Karpas-422 (cell line): ENCODE data around the gene CEACAM1. TPM values are rescaled to one million over a fixed set of nuclear protein-coding genes. Genes with fewer than 3 reads are reported as not detected.
"Not testable (repeated sequence)": the region's sequence is repeated elsewhere in the genome, so short reads cannot be mapped to it uniquely, and the experiment has no call there.

ENCODE experiments used
- DNase-seq: peaks from one replicate; pipeline ENCODE4 v3.0.0-alpha.2; 2015
- H2AFZ ChIP-seq: fragments of 200-600 bp; sonication (generic); 2 replicates; pipeline ENCODE4 v1.6.1; 2014; ENCODE audit warnings: antibody characterized with exemption, low read length, mixed read lengths
- H3K27ac ChIP-seq: fragments of 200-600 bp; sonication (generic); 2 replicates; pipeline ENCODE4 v1.5.1; 2014; ENCODE audit warnings: mild to moderate bottlenecking, low read length, moderate library complexity
- H3K27me3 ChIP-seq: fragments of 200-600 bp; sonication (generic); 2 replicates; pipeline ENCODE4 v1.6.1; 2014; ENCODE audit warnings: low read length, mixed read lengths
- H3K36me3 ChIP-seq: fragments of 200-600 bp; sonication (generic); 2 replicates; pipeline ENCODE4 v1.6.1; 2014; ENCODE audit warnings: low read length, mixed read lengths; ENCODE audit not compliant: insufficient read depth
- H3K4me1 ChIP-seq: fragments of 200-600 bp; sonication (generic); 2 replicates; pipeline ENCODE4 v1.6.1; 2014; ENCODE audit warnings: mild to moderate bottlenecking, low read length, mixed read lengths
- H3K4me2 ChIP-seq: fragments of 200-600 bp; sonication (generic); 2 replicates; pipeline ENCODE4 v1.6.1; 2014; ENCODE audit warnings: low read length, low read depth, mild to moderate bottlenecking; ENCODE audit not compliant: poor library complexity, severe bottlenecking
- H3K4me3 ChIP-seq: fragments of 200-600 bp; sonication (generic); 2 replicates; pipeline ENCODE4 v1.5.1; 2014; ENCODE audit warnings: mild to moderate bottlenecking, antibody characterized with exemption, low read length, mixed read lengths
- H3K79me2 ChIP-seq: fragments of 200-600 bp; sonication (generic); 2 replicates; pipeline ENCODE4 v1.6.1; 2014; ENCODE audit warnings: mild to moderate bottlenecking, low read length, mixed read lengths
- H3K9ac ChIP-seq: fragments of 200-600 bp; sonication (generic); 2 replicates; pipeline ENCODE4 v1.6.0; 2014; ENCODE audit warnings: low read length
- H3K9me2 ChIP-seq: fragments of 200-600 bp; sonication (generic), shearing (Covaris generic); replicated peaks from 2 replicates; pipeline ENCODE4 v1.6.0; 2014; ENCODE audit warnings: mild to moderate bottlenecking, low read length, moderate library complexity; ENCODE audit not compliant: insufficient read depth
- H3K9me3 ChIP-seq: fragments of 300-700, 200-600 bp; sonication (generic); 2 replicates; pipeline ENCODE4 v1.6.1; 2014; ENCODE audit warnings: low read length, mixed read lengths
- H4K20me1 ChIP-seq: fragments of 200-600 bp; sonication (generic); 2 replicates; pipeline ENCODE4 v1.6.1; 2014; ENCODE audit warnings: mild to moderate bottlenecking, antibody characterized with exemption, low read length, low read depth; ENCODE audit not compliant: insufficient read depth
- total RNA-seq: library from RNA; depleted of rRNA; stranded (reverse); fragments of >200 nt; shearing (Covaris generic); gene quantifications from 2 replicates; pipeline ENCODE4 v1.2.3, GENCODE V29; 2014; ENCODE audit warnings: low replicate concordance

CEACAM1 gene
- total RNA-seq, 1 experiment from 2014 or later = 0.56 TPM

DNA sequence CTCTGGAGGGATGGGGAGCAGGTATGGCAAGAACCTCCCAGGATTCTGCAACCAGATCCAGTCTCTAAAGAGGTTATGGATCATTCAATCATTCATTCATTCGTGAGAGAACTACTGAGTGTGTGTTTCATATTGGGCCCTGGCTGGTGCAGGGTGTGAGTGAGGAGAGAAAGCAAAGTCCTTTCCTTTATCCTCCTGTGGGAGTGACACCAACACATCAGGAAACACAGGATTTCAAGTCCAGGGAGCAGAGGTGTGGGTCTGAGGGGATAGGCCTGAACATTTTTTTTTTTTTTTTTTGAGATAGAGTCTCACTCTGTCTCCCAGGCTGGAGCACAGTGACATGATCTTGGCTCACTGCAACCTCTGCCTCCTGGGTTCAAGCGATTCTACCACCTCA, 3.3 kb downstream of the CEACAM1 start:
- Histone ChIP-seq H3K4me2 (no peak overlapping the region), H3K9ac (no peak overlapping the region), H4K20me1 (no peaks in the 10 kb centered on the region), H3K4me1 (no peaks in the 10 kb centered on the region), H3K79me2 (no peaks in the 10 kb centered on the region), H3K9me3 (no peaks in the 10 kb centered on the region), H3K36me3 (no peaks in the 10 kb centered on the region), H2AFZ (no peak overlapping the region), H3K9me2 (no peaks in the 10 kb centered on the region), H3K27ac (no peak overlapping the region), H3K4me3 (no peak overlapping the region), H3K27me3 (no peaks in the 10 kb centered on the region)
- no peak for DNase-seq

- no peaks in the 10 kb centered on the region for H3K79me2 ChIP-seq
- no peak overlapping the region for H3K4me3 ChIP-seq
- no peak overlapping the region for H3K27ac ChIP-seq
- no peak overlapping the region for H3K4me2 ChIP-seq
- H3K9ac ChIP-seq = no peak overlapping the region
- no peaks in the 10 kb centered on the region for H3K4me1 ChIP-seq
- H3K27me3 ChIP-seq = no peaks in the 10 kb centered on the region
- no peak for DNase-seq
- H3K9me2 ChIP-seq = no peaks in the 10 kb centered on the region
- H3K36me3 ChIP-seq = no peaks in the 10 kb centered on the region
- no peaks in the 10 kb centered on the region for H4K20me1 ChIP-seq
- H3K9me3 ChIP-seq = no peaks in the 10 kb centered on the region
- H2AFZ ChIP-seq = no peak overlapping the region
These were observed 4.0 kb downstream of the CEACAM1 start for GRCh38 chr19:42524250-42524649.

GRCh38 chr19:42522262-42522661, 6.0 kb downstream of the CEACAM1 start:
- H3K9me3 ChIP-seq, H3K4me1 ChIP-seq, H3K27me3 ChIP-seq, H3K4me2 ChIP-seq, H3K79me2 ChIP-seq, H3K27ac ChIP-seq, H2AFZ ChIP-seq, DNase-seq, H4K20me1 ChIP-seq, H3K9me2 ChIP-seq, H3K4me3 ChIP-seq, H3K9ac ChIP-seq, H3K36me3 ChIP-seq: not testable (repeated sequence)

- H3K9me2 ChIP-seq = no peaks in the 10 kb centered on the region
- H3K9ac ChIP-seq = no peak overlapping the region
- H3K4me2 ChIP-seq = no peak overlapping the region
- no peak overlapping the region for H2AFZ ChIP-seq
- no peaks in the 10 kb centered on the region for H3K79me2 ChIP-seq
- H3K27ac ChIP-seq = no peak overlapping the region
- no peaks in the 10 kb centered on the region for H4K20me1 ChIP-seq
- no peak for DNase-seq
- no peaks in the 10 kb centered on the region for H3K9me3 ChIP-seq
- H3K27me3 ChIP-seq = no peaks in the 10 kb centered on the region
- no peaks in the 10 kb centered on the region for H3K36me3 ChIP-seq
- no peak overlapping the region for H3K4me3 ChIP-seq
- no peaks in the 10 kb centered on the region for H3K4me1 ChIP-seq
These were observed 6.8 kb downstream of the CEACAM1 start for GRCh38 chr19:42521346-42522030.

GRCh38 chr19:42519108-42519507, 9.2 kb downstream of the CEACAM1 start:
- Histone ChIP-seq H3K4me1 (no peaks in the 10 kb centered on the region), H3K79me2 (no peaks in the 10 kb centered on the region), H3K36me3 (no peaks in the 10 kb centered on the region), H3K9me3 (no peaks in the 10 kb centered on the region), H3K27me3 (no peaks in the 10 kb centered on the region), H3K9me2 (no peaks in the 10 kb centered on the region), H3K4me2 (no peak overlapping the region), H2AFZ (no peak overlapping the region), H3K9ac (no peak overlapping the region), H3K4me3 (no peak overlapping the region), H4K20me1 (no peaks in the 10 kb centered on the region), H3K27ac (no peak overlapping the region)
- DNase-seq = no peak

DNA sequence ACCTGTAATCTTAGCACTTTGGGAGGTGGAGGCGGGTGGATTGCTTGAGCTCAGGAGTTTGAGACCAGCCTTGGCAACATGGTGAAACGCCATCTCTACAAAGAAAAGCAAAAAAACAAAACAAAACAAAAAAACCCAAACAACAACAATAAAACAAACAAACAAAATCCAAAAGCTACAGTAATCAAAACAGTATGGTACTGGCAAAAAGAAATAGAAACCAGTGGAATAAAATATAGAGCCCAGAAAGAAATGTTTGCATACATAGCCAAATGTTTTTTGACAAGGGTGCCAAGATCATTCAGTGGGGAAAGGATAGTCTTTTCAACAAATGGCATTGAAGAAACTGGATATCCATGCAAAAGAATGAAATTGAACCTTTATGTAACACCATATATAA, 11.5 kb downstream of the CEACAM1 start:
- H2AFZ ChIP-seq = no peak overlapping the region
- no peaks in the 10 kb centered on the region for H3K9me3 ChIP-seq
- H3K9ac ChIP-seq = no peak overlapping the region
- no peak overlapping the region for H3K27ac ChIP-seq
- no peak overlapping the region for H3K4me3 ChIP-seq
- H3K27me3 ChIP-seq = no peaks in the 10 kb centered on the region
- H3K4me1 ChIP-seq = no peaks in the 10 kb centered on the region
- no peak for DNase-seq
- H3K9me2 ChIP-seq = no peaks in the 10 kb centered on the region
- no peaks in the 10 kb centered on the region for H3K79me2 ChIP-seq
- no peak overlapping the region for H3K4me2 ChIP-seq
- no peaks in the 10 kb centered on the region for H4K20me1 ChIP-seq
- H3K36me3 ChIP-seq = no peaks in the 10 kb centered on the region

DNA sequence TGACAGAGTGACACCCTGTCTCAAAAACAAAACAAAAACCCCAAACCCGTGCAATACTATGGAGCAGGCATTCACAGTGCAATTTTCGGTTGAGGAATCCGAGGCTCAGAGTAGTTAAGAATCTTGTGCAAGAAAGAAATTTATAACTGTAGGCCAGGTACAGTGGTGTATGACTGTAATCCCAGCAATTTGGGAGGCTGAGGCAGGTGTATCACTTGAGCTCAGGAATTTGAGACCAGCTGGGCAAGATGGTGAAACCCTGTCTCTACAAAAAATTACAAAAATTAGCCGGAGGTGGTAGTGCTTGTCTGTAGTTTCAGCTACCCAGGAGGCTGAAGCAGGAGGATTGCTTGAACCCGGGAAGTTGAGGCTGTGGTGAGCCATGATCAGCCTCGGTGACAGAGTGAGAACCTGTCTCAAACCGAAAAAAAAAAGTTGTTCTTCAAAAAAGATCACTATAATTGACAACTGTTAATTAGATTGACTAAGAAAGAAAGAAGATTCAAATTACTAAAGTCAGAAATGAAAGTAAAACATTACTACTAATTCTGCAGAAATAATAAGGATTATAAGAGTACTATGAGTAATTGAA, 12.9 kb downstream of the CEACAM1 start:
- no peak for DNase-seq
- Histone ChIP-seq H2AFZ (no peak overlapping the region), H3K4me3 (no peak overlapping the region), H3K36me3 (no peaks in the 10 kb centered on the region), H3K79me2 (no peaks in the 10 kb centered on the region), H3K4me1 (no peaks in the 10 kb centered on the region), H3K27ac (no peak overlapping the region), H3K27me3 (no peaks in the 10 kb centered on the region), H3K9me2 (no peaks in the 10 kb centered on the region), H3K9me3 (no peaks in the 10 kb centered on the region), H3K4me2 (no peak overlapping the region), H3K9ac (no peak overlapping the region), H4K20me1 (no peaks in the 10 kb centered on the region)

DNA sequence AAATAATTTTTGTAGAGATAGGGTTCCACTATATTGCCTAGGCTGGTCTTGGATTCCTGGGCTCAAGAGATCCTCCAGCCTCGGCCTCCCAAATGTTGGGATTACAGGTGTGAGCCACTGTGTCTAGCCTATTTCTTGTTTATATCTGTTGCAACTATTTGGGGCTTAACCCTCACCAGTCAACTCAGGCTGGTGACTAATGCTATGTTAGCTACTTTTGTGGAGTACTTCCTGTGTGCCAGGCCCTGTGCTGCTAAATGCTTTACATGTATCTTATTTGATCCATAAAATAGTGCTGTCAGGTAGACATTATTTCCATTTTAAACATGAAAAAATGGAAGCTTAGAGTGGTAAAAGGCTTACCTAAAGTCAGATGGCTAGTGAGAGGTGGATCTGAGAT, 13.8 kb downstream of the CEACAM1 start:
- H2AFZ ChIP-seq = no peak overlapping the region
- H3K4me3 ChIP-seq = no peak overlapping the region
- no peak overlapping the region for H3K4me2 ChIP-seq
- DNase-seq = no peak
- H3K36me3 ChIP-seq = no peaks in the 10 kb centered on the region
- no peaks in the 10 kb centered on the region for H3K27me3 ChIP-seq
- H3K9ac ChIP-seq = no peak overlapping the region
- no peaks in the 10 kb centered on the region for H3K9me2 ChIP-seq
- H3K9me3 ChIP-seq = no peaks in the 10 kb centered on the region
- no peak overlapping the region for H3K27ac ChIP-seq
- no peaks in the 10 kb centered on the region for H4K20me1 ChIP-seq
- H3K79me2 ChIP-seq = no peaks in the 10 kb centered on the region
- no peaks in the 10 kb centered on the region for H3K4me1 ChIP-seq
